ENCODE results near the gene C16orf78.

Gene C16orf78

DNA sequence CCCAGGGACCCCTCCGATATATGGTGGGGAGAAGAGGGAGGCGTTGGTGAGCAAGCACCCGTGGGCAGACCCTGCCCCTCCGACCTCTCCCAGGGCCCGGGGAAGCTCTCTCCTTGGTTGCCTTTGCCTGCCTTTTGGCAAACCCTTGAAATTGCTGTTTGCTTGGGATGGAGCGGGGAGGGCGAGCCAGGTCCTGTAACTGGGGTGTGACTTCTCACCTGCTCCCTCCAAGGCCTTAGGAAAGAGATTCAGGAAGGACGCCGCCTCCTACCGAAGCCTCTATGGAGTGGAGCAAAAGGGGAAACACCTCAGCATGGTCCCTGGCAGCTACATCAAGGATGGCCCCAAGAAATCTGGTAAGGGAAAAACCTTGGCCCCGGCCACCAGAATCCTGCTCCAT lies 4.6 kb downstream of the C16orf78 start:
- TF ChIP-seq, protein P1, sequence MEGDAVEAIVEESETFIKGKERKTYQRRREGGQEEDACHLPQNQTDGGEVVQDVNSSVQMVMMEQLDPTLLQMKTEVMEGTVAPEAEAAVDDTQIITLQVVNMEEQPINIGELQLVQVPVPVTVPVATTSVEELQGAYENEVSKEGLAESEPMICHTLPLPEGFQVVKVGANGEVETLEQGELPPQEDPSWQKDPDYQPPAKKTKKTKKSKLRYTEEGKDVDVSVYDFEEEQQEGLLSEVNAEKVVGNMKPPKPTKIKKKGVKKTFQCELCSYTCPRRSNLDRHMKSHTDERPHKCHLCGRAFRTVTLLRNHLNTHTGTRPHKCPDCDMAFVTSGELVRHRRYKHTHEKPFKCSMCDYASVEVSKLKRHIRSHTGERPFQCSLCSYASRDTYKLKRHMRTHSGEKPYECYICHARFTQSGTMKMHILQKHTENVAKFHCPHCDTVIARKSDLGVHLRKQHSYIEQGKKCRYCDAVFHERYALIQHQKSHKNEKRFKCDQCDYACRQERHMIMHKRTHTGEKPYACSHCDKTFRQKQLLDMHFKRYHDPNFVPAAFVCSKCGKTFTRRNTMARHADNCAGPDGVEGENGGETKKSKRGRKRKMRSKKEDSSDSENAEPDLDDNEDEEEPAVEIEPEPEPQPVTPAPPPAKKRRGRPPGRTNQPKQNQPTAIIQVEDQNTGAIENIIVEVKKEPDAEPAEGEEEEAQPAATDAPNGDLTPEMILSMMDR (IDR thresholded peaks at IDR 0.05; ENCODE audit: extremely low read depth, insufficient read depth, missing control alignments): no peak
- in situ Hi-C loops (cut with MboI; ENCODE audit: low pct_unique_long_range_greater_than_20kb, low sequenced_read_pairs, unreplicated experiment): no loop called here
- no peak for DNase-seq (ENCODE audit: low spot score)

DNA sequence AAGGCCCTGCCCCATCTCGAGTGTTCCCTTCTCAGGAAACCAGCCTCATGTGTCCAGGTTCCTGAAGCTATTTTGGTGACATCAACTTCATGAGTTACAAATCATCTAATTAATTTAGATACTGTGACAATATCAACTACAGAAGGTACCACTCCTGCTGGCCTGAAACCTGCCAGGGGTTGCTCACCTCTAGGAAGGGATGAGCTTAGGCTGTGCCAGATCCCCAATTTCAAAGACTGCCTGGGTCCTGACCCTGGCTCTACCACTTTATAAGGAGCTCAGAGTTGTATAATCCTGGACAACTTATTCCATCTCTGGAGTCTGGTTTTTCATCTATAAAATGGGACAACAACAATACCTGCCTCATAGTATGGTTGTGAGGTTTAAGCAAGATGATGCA lies 5.2 kb downstream of the C16orf78 start:
- TF ChIP-seq, protein P1 (IDR thresholded peaks at IDR 0.05; ENCODE audit: extremely low read depth, insufficient read depth, missing control alignments): no peak
- in situ Hi-C loops (cut with MboI; ENCODE audit: low pct_unique_long_range_greater_than_20kb, low sequenced_read_pairs, unreplicated experiment): no loop called here
- no peak for DNase-seq (ENCODE audit: low spot score)

GRCh38 chr16:49382916-49383315 lies 9.3 kb downstream of the C16orf78 start:
- in situ Hi-C loops (cut with MboI; ENCODE audit: low pct_unique_long_range_greater_than_20kb, low sequenced_read_pairs, unreplicated experiment): no loop called here
- no peak for DNase-seq (ENCODE audit: low spot score)

DNA sequence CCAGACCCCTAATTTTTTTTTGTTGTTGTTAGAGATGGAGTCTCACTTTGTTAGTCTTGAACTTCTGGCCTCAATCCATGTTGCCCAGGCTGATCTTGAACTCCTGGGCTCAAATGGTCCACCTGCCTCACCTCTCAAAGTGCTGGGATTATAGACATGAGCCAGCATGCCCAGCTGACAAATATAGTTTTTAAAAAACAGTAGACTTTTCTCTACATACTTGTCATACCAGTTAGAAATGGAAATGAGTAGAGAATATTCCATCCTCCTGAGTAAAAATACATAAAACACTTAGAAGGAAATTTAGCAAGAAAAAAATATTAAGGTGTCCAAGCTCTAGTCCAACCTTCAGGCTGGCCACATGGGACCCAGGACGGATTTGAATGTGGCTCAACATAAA lies 21.4 kb downstream of the C16orf78 start:
- no peak for DNase-seq (ENCODE audit: low spot score)
- TF ChIP-seq, protein P1 (IDR thresholded peaks at IDR 0.05; ENCODE audit: extremely low read depth, insufficient read depth, missing control alignments): no peak
- in situ Hi-C loops (cut with MboI; ENCODE audit: low pct_unique_long_range_greater_than_20kb, low sequenced_read_pairs, unreplicated experiment): no loop called here

More at GRCh38 chr16:49382916-49383315, 9.3 kb downstream of the C16orf78 start:
- TF ChIP-seq, protein P1 (IDR thresholded peaks at IDR 0.05; ENCODE audit: extremely low read depth, insufficient read depth, missing control alignments): peak; percentile 42

DNA sequence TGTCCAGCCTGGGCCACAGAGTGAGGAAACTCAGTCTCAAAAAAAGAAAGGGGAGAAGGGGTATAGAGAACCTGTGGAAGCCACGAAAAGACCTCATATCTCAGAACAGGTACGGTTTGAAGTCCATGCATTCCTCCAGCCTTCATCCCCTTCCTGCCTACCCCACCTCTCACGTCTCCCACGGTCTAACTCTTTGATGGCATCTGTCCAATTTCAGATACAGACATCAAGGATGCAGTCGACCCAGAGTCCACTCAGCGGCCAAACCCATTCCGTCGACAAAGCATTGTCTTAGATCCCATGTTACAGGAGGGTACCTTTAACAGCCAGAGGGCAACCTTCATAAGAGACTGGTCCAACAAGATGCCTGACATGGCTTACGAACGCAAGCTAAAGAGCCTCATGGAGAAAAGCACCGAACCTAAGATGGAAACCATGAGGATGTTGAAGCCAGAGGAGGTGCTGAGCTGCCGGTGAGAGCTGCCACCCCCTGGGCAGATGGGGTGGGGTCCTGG lies 22.7 kb downstream of the C16orf78 start:
- TF ChIP-seq, protein P1 (IDR thresholded peaks at IDR 0.05; ENCODE audit: extremely low read depth, insufficient read depth, missing control alignments): no peak
- in situ Hi-C loops (cut with MboI; ENCODE audit: low pct_unique_long_range_greater_than_20kb, low sequenced_read_pairs, unreplicated experiment): no loop called here
- DNase-seq (ENCODE audit: low spot score): no peak

DNA sequence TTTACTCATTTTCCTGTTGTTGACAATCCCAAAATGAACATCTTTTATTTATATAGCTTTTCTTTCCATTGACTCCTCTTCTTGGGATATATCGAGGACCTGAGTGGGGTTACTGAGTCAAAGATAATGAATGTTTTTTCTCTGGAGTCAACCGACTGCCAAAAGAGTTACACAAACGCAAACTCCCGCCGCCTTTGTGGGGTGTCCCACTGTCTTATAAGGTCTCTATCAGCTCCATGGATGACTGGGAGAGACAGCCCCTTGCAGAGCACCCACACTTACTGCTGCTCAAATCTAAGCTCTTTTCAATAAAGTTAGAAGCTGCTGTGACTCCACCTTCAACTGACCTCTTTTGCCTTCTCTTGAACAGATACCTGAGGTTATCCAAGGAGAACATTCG lies 25.2 kb downstream of the C16orf78 start:
- in situ Hi-C loops (cut with MboI; ENCODE audit: low pct_unique_long_range_greater_than_20kb, low sequenced_read_pairs, unreplicated experiment): no loop called here
- TF ChIP-seq, protein P1 (IDR thresholded peaks at IDR 0.05; ENCODE audit: extremely low read depth, insufficient read depth, missing control alignments): no peak
- no peak for DNase-seq (ENCODE audit: low spot score)
